ENCODE measurements around the gene JARID2.

DNA sequence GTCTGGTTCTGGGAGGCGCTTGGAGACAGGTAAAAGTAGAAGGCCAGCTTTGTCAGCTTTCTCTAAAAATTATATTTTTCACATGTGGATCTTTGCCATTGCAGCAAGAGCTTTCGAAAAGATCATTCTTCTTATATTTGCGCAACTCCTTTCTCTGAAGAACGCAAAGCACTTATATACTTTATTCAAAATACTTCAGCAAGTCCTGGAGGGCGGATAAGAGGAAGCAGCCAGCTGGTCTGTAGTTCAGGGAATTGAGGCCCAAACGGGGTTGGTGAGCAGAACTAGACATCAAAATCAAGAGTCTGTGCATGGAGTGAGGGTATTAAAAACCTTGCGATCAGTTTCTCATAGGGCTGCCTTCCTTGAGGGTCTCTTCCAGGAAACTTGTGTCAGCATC is 234.7 kb downstream of the JARID2 start:
- TF ChIP-seq, protein P1, sequence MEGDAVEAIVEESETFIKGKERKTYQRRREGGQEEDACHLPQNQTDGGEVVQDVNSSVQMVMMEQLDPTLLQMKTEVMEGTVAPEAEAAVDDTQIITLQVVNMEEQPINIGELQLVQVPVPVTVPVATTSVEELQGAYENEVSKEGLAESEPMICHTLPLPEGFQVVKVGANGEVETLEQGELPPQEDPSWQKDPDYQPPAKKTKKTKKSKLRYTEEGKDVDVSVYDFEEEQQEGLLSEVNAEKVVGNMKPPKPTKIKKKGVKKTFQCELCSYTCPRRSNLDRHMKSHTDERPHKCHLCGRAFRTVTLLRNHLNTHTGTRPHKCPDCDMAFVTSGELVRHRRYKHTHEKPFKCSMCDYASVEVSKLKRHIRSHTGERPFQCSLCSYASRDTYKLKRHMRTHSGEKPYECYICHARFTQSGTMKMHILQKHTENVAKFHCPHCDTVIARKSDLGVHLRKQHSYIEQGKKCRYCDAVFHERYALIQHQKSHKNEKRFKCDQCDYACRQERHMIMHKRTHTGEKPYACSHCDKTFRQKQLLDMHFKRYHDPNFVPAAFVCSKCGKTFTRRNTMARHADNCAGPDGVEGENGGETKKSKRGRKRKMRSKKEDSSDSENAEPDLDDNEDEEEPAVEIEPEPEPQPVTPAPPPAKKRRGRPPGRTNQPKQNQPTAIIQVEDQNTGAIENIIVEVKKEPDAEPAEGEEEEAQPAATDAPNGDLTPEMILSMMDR (IDR thresholded peaks at IDR 0.05) = no peak
- TF ChIP-seq POLR2A (IDR thresholded peaks at IDR 0.05) = no peak
